Measurements from ENCODE around the gene DCDC2B.

The DCDC2B gene

DNA sequence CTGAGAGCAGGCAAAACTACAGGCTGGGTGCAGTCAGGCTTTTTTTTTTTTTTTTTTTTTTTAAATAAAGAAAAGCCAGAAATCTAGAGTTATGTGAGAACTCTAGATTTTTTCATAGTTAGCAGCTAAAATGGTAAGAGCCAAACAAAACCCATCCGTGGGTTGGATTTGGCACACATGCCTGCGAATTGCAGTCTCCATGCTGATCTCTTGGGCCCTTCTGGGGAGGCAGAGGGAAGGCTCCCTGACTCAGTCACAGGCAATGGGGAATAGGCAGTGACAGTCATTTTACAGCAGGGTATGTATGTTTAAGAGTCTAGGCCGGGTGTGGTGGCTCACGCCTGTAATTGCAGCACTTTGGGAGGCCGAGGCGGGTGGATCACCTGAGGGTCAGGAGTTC is 26.8 kb upstream of the DCDC2B start:
- no peak for TF ChIP-seq SNAI2 (CRISPR knock-in tag; IDR thresholded peaks at IDR 0.05)
- TF ChIP-seq CSDC2 (CRISPR knock-in tag; IDR thresholded peaks at IDR 0.05): no peak
- no peak for TF ChIP-seq ZNF565 (CRISPR knock-in tag; conservative IDR thresholded peaks at IDR 0.05; ENCODE audit: low read depth)
- no peak for TF ChIP-seq ISL1 (CRISPR knock-in tag; IDR thresholded peaks at IDR 0.05)
- TF ChIP-seq ZNF70 (CRISPR knock-in tag; IDR thresholded peaks at IDR 0.05): no peak
- TF ChIP-seq PPARA (CRISPR knock-in tag; IDR thresholded peaks at IDR 0.05; ENCODE audit: borderline replicate concordance): no peak
- TF ChIP-seq ZNF8 (CRISPR knock-in tag; IDR thresholded peaks at IDR 0.05): no peak
- TF ChIP-seq ZFP3 (CRISPR knock-in tag; IDR thresholded peaks at IDR 0.05): no peak
- TF ChIP-seq, protein P1, sequence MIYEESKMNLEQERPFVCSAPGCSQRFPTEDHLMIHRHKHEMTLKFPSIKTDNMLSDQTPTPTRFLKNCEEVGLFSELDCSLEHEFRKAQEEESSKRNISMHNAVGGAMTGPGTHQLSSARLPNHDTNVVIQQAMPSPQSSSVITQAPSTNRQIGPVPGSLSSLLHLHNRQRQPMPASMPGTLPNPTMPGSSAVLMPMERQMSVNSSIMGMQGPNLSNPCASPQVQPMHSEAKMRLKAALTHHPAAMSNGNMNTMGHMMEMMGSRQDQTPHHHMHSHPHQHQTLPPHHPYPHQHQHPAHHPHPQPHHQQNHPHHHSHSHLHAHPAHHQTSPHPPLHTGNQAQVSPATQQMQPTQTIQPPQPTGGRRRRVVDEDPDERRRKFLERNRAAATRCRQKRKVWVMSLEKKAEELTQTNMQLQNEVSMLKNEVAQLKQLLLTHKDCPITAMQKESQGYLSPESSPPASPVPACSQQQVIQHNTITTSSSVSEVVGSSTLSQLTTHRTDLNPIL (CRISPR knock-in tag; IDR thresholded peaks at IDR 0.05; ENCODE audit: low read depth): no peak
- TF ChIP-seq ARNTL (CRISPR knock-in tag; IDR thresholded peaks at IDR 0.05; ENCODE audit: borderline replicate concordance, low read depth): no peak
- no peak for TF ChIP-seq TCF4 (CRISPR knock-in tag; IDR thresholded peaks at IDR 0.05; ENCODE audit: borderline replicate concordance)
- no peak for ATAC-seq

DNA sequence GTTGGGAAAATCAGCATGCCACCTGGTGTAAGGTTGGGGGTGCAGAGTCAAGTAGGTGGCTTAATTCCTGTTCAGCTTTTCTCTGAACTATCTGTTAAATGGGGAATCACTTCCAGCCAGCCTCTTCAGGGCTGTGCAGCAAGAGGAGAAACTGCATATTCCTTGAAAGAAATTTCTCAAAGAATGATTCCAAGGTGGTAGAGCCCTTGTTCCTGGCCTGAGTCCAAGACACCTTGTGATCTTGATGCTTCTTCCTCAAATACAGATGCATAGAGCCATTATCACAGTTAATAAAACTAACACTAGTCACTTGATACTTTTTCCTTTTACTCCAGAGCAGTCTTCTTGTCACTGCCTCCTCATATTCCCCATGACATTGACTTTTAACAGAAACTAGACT is 24.2 kb upstream of the DCDC2B start:
- no peak for TF ChIP-seq OSR1 (CRISPR knock-in tag; IDR thresholded peaks at IDR 0.05)
- no peak for TF ChIP-seq ZFP3 (CRISPR knock-in tag; IDR thresholded peaks at IDR 0.05)
- no peak for TF ChIP-seq ZC3H10 (CRISPR knock-in tag; IDR thresholded peaks at IDR 0.05)
- no peak for ATAC-seq

DNA sequence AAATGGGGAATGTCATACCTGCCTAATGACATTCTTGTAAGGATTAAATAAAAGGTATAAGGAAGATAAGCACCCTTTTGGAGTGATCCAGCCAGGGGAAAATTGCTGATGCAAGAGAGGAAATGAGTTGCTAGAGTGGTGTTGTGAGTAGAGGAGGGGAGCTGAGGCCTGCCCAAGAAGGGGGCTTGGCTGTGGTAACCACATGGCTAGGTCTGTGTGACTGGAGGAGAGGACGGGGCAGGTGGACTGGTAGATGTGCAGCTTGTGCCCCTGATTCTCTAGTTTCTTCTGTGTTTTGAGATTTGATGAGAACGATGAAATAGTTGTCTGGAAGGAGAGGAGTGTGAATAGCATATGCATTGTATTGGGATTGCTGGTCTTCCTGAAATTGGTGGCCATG is 22.8 kb upstream of the DCDC2B start:
- TF ChIP-seq SNAI2 (CRISPR knock-in tag; IDR thresholded peaks at IDR 0.05) (no peak), ISL1 (CRISPR knock-in tag; IDR thresholded peaks at IDR 0.05) (no peak), ZFP3 (CRISPR knock-in tag; IDR thresholded peaks at IDR 0.05) (no peak), BACH2 (CRISPR knock-in tag; IDR thresholded peaks at IDR 0.05; ENCODE audit: borderline replicate concordance) (no peak), PPARA (CRISPR knock-in tag; IDR thresholded peaks at IDR 0.05; ENCODE audit: borderline replicate concordance) (no peak), OSR1 (CRISPR knock-in tag; IDR thresholded peaks at IDR 0.05) (no peak), GLIS3 (CRISPR knock-in tag; IDR thresholded peaks at IDR 0.05) (no peak)
- TF ChIP-seq, protein P2, sequence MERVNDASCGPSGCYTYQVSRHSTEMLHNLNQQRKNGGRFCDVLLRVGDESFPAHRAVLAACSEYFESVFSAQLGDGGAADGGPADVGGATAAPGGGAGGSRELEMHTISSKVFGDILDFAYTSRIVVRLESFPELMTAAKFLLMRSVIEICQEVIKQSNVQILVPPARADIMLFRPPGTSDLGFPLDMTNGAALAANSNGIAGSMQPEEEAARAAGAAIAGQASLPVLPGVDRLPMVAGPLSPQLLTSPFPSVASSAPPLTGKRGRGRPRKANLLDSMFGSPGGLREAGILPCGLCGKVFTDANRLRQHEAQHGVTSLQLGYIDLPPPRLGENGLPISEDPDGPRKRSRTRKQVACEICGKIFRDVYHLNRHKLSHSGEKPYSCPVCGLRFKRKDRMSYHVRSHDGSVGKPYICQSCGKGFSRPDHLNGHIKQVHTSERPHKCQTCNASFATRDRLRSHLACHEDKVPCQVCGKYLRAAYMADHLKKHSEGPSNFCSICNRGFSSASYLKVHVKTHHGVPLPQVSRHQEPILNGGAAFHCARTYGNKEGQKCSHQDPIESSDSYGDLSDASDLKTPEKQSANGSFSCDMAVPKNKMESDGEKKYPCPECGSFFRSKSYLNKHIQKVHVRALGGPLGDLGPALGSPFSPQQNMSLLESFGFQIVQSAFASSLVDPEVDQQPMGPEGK (CRISPR knock-in tag; IDR thresholded peaks at IDR 0.05; ENCODE audit: borderline replicate concordance): no peak
- TF ChIP-seq, protein P1 (CRISPR knock-in tag; IDR thresholded peaks at IDR 0.05; ENCODE audit: low read depth): no peak
- TF ChIP-seq, protein P3, sequence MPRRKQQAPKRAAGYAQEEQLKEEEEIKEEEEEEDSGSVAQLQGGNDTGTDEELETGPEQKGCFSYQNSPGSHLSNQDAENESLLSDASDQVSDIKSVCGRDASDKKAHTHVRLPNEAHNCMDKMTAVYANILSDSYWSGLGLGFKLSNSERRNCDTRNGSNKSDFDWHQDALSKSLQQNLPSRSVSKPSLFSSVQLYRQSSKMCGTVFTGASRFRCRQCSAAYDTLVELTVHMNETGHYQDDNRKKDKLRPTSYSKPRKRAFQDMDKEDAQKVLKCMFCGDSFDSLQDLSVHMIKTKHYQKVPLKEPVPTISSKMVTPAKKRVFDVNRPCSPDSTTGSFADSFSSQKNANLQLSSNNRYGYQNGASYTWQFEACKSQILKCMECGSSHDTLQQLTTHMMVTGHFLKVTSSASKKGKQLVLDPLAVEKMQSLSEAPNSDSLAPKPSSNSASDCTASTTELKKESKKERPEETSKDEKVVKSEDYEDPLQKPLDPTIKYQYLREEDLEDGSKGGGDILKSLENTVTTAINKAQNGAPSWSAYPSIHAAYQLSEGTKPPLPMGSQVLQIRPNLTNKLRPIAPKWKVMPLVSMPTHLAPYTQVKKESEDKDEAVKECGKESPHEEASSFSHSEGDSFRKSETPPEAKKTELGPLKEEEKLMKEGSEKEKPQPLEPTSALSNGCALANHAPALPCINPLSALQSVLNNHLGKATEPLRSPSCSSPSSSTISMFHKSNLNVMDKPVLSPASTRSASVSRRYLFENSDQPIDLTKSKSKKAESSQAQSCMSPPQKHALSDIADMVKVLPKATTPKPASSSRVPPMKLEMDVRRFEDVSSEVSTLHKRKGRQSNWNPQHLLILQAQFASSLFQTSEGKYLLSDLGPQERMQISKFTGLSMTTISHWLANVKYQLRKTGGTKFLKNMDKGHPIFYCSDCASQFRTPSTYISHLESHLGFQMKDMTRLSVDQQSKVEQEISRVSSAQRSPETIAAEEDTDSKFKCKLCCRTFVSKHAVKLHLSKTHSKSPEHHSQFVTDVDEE (CRISPR knock-in tag; IDR thresholded peaks at IDR 0.05): no peak
- ATAC-seq: no peak

DNA sequence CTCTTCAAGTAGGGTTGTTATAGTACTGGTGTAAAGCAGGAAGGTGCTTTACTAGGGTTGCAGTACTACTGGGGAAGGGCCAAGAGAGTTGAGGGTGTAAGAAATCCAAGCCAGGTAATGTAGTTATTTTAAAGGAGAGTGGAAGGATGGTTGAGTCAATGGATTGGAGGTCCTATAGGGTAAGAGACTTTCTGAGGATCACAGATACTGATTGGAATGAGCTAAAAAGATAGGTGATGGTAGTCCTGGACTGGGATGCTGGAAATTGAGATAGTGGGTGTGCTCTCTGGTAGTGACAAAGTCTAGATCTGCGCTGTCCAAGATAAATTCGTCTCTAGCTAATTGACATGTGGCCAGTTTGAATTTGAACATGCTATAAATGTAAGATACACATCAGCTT is 22.4 kb upstream of the DCDC2B start:
- no peak for ATAC-seq
- TF ChIP-seq ZNF70 (CRISPR knock-in tag; IDR thresholded peaks at IDR 0.05): no peak
- TF ChIP-seq ISL1 (CRISPR knock-in tag; IDR thresholded peaks at IDR 0.05): no peak
- no peak for TF ChIP-seq ZNF565 (CRISPR knock-in tag; conservative IDR thresholded peaks at IDR 0.05; ENCODE audit: low read depth)
- no peak for TF ChIP-seq ARNTL (CRISPR knock-in tag; IDR thresholded peaks at IDR 0.05; ENCODE audit: borderline replicate concordance, low read depth)
- TF ChIP-seq ZFP3 (CRISPR knock-in tag; IDR thresholded peaks at IDR 0.05): no peak
- TF ChIP-seq, protein P4, sequence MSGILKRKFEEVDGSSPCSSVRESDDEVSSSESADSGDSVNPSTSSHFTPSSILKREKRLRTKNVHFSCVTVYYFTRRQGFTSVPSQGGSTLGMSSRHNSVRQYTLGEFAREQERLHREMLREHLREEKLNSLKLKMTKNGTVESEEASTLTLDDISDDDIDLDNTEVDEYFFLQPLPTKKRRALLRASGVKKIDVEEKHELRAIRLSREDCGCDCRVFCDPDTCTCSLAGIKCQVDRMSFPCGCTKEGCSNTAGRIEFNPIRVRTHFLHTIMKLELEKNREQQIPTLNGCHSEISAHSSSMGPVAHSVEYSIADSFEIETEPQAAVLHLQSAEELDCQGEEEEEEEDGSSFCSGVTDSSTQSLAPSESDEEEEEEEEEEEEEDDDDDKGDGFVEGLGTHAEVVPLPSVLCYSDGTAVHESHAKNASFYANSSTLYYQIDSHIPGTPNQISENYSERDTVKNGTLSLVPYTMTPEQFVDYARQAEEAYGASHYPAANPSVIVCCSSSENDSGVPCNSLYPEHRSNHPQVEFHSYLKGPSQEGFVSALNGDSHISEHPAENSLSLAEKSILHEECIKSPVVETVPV (CRISPR knock-in tag; IDR thresholded peaks at IDR 0.05): no peak
- TF ChIP-seq, protein P5, sequence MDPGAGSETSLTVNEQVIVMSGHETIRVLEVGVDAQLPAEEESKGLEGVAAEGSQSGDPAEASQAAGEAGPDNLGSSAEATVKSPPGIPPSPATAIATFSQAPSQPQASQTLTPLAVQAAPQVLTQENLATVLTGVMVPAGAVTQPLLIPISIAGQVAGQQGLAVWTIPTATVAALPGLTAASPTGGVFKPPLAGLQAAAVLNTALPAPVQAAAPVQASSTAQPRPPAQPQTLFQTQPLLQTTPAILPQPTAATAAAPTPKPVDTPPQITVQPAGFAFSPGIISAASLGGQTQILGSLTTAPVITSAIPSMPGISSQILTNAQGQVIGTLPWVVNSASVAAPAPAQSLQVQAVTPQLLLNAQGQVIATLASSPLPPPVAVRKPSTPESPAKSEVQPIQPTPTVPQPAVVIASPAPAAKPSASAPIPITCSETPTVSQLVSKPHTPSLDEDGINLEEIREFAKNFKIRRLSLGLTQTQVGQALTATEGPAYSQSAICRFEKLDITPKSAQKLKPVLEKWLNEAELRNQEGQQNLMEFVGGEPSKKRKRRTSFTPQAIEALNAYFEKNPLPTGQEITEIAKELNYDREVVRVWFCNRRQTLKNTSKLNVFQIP (CRISPR knock-in tag; IDR thresholded peaks at IDR 0.05; ENCODE audit: borderline replicate concordance, low read depth): no peak
- TF ChIP-seq ZC3H10 (CRISPR knock-in tag; IDR thresholded peaks at IDR 0.05): no peak
- TF ChIP-seq, protein P1 (CRISPR knock-in tag; IDR thresholded peaks at IDR 0.05; ENCODE audit: low read depth): no peak
- TF ChIP-seq GLIS3 (CRISPR knock-in tag; IDR thresholded peaks at IDR 0.05): no peak
- no peak for TF ChIP-seq ZFP30 (CRISPR knock-in tag; IDR thresholded peaks at IDR 0.05)
- no peak for TF ChIP-seq CSDC2 (CRISPR knock-in tag; IDR thresholded peaks at IDR 0.05)
- no peak for TF ChIP-seq PPARA (CRISPR knock-in tag; IDR thresholded peaks at IDR 0.05; ENCODE audit: borderline replicate concordance)
- TF ChIP-seq OSR1 (CRISPR knock-in tag; IDR thresholded peaks at IDR 0.05): no peak
- TF ChIP-seq ESRRG (CRISPR knock-in tag; IDR thresholded peaks at IDR 0.05): no peak
- no peak for TF ChIP-seq ZNF8 (CRISPR knock-in tag; IDR thresholded peaks at IDR 0.05)
- no peak for TF ChIP-seq TOX (CRISPR knock-in tag; IDR thresholded peaks at IDR 0.05; ENCODE audit: borderline replicate concordance)
